Measurements from ENCODE around the gene UROC1.

The UROC1 gene

DNA sequence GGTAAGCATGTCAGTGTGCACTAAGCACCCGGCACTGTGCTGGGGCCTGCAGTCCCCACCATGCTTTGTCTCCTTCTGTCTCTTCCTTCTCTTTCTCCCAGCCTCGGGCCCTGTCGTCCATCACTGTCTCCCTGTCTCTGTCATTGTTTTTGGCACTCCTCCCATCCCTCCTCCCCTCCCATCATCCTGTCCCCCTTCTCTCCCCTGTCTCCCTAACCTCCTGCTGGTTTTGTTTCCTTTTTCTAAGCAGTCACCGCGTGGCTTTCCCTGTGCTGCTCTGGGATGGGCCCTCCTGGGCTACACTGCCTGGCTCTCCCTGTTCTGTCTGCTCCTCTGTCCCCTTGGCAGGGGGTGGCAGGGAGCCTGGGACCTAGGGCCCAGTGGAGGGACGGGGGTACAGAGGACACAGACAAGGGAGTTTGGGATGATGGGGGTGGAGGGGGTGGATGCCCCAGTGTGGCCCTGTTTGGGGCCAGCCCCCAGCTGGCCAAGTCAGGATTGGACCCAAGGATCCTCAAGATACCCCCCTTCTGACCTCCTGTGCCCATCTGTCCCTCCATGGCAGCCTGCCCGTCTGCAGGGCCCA lies 12.1 kb upstream of the UROC1 start:
- H3K4ac ChIP-seq (ENCODE audit: low read depth, low read length): no peak overlapping the region
- no peak for DNase-seq
- WGBS (ENCODE audit: extremely low coverage, insufficient coverage, insufficient read length): no CpG with 5 or more reads among the region's 7 CpGs
- no peak overlapping the region for H3K14ac ChIP-seq (ENCODE audit: low read length)
- no peaks in the 10 kb centered on the region for H3K4me1 ChIP-seq (ENCODE audit: control insufficient read depth in 1 of 2, insufficient read depth in 2 of 2, low read length in 2 of 2)
- no peak overlapping the region for H2BK120ac ChIP-seq (ENCODE audit: insufficient read depth, low read length, poor library complexity)
- no peak overlapping the region for H4K8ac ChIP-seq (ENCODE audit: low read depth, low read length)
- H2BK12ac ChIP-seq (ENCODE audit: low read length): no peak overlapping the region
- H2BK5ac ChIP-seq (ENCODE audit: low read depth, low read length, poor library complexity): no peak overlapping the region
- no peaks in the 10 kb centered on the region for H3K79me2 ChIP-seq (ENCODE audit: control insufficient read depth, insufficient read depth, low read length, poor library complexity)
- H4K91ac ChIP-seq (ENCODE audit: low read depth, low read length): no peak overlapping the region
- H3K23ac ChIP-seq (ENCODE audit: low read length): no peak overlapping the region
- no peak overlapping the region for H2AK5ac ChIP-seq (ENCODE audit: low read length)
- H3K36me3 ChIP-seq (ENCODE audit: control insufficient read depth in 1 of 2, insufficient read depth in 2 of 2, low read length in 2 of 2): no peaks in the 10 kb centered on the region
- H2AFZ ChIP-seq (ENCODE audit: insufficient read depth, low read length, poor library complexity): no peak overlapping the region
- no peak overlapping the region for H4K12ac ChIP-seq (ENCODE audit: low read depth, low read length)
- no peaks in the 10 kb centered on the region for H3K27me3 ChIP-seq (ENCODE audit: insufficient read depth, low read length)
- no peak overlapping the region for H3K18ac ChIP-seq (ENCODE audit: low read length)
- no peak overlapping the region for H3K4me2 ChIP-seq (ENCODE audit: low read length)
- H3K27ac ChIP-seq (ENCODE audit: low read depth, low read length): no peak overlapping the region
- peaks cover 2% of the 10 kb centered on the region for H3K9me3 ChIP-seq (ENCODE audit: insufficient read depth, low read depth, low read length)
- H3K9ac ChIP-seq (ENCODE audit: low read length): no peak overlapping the region
- H3K4me3 ChIP-seq (ENCODE audit: low read depth, low read length): no peak overlapping the region
- H3K79me1 ChIP-seq (ENCODE audit: low read length): no peaks in the 10 kb centered on the region

DNA sequence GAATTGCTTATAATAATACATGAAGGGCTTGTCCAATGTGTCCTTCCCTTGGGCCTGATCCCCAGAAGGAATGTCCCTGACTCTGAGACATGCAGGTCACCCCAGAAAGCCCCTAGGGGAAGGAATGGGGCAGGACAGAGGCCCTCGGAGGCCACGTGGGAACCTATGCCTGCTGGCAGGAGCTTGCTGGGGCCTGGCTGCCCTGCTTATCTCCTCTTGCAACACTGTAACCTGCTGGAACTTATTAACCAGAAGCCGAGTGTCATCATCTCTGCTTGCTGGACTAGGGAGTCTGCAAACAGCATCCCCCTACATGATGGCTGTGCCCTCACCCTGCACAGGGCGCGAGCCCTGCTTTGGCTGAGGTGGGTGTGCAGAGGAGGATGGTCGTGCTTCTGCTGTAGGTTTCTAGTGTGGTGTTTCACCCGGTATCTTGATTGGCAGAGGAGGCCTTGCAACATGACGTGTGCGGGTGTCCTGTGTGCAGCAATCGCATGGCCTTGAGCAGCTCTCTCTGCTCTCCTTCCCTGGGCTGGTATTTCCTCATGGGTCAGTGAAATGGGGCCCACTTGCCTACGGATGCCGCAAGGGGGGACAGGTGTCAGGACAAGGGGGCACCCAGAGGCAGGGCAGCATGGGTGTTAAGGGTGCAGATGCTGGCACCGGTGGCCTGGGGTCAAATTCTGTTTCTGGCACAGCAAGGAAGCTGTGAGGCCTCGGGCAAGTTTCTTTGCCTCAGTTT lies 11.4 kb upstream of the UROC1 start:
- Histone ChIP-seq H2AK5ac (ENCODE audit: low read length) (no peak overlapping the region), H3K4me1 (ENCODE audit: control insufficient read depth in 1 of 2, insufficient read depth in 2 of 2, low read length in 2 of 2) (peaks cover 0 to 4% of the 10 kb centered on the region in 2 experiments), H3K27ac (ENCODE audit: low read depth, low read length) (no peak overlapping the region), H3K4me2 (ENCODE audit: low read length) (no peak overlapping the region), H2BK12ac (ENCODE audit: low read length) (no peak overlapping the region), H4K91ac (ENCODE audit: low read depth, low read length) (no peak overlapping the region), H3K14ac (ENCODE audit: low read length) (no peak overlapping the region), H3K4me3 (ENCODE audit: low read depth, low read length) (no peak overlapping the region), H3K27me3 (ENCODE audit: insufficient read depth, low read length) (peaks cover under 1% of the 10 kb centered on the region), H3K79me1 (ENCODE audit: low read length) (no peaks in the 10 kb centered on the region), H3K36me3 (ENCODE audit: control insufficient read depth in 1 of 2, insufficient read depth in 2 of 2, low read length in 2 of 2) (no peaks in the 10 kb centered on the region), H2BK120ac (ENCODE audit: insufficient read depth, low read length, poor library complexity) (no peak overlapping the region), H3K18ac (ENCODE audit: low read length) (no peak overlapping the region), H3K9me3 (ENCODE audit: insufficient read depth, low read depth, low read length) (no peaks in the 10 kb centered on the region), H4K12ac (ENCODE audit: low read depth, low read length) (no peak overlapping the region), H3K4ac (ENCODE audit: low read depth, low read length) (no peak overlapping the region), H4K8ac (ENCODE audit: low read depth, low read length) (no peak overlapping the region), H3K79me2 (ENCODE audit: control insufficient read depth, insufficient read depth, low read length, poor library complexity) (no peaks in the 10 kb centered on the region), H3K23ac (ENCODE audit: low read length) (no peak overlapping the region), H3K9ac (ENCODE audit: low read length) (no peak overlapping the region), H2BK5ac (ENCODE audit: low read depth, low read length, poor library complexity) (no peak overlapping the region), H2AFZ (ENCODE audit: insufficient read depth, low read length, poor library complexity) (no peak overlapping the region)
- DNase-seq: peak in 1 of 2 donors; percentile 15
- no CpG with 5 or more reads among the region's 14 CpGs for WGBS (ENCODE audit: extremely low coverage, insufficient coverage, insufficient read length)

DNA sequence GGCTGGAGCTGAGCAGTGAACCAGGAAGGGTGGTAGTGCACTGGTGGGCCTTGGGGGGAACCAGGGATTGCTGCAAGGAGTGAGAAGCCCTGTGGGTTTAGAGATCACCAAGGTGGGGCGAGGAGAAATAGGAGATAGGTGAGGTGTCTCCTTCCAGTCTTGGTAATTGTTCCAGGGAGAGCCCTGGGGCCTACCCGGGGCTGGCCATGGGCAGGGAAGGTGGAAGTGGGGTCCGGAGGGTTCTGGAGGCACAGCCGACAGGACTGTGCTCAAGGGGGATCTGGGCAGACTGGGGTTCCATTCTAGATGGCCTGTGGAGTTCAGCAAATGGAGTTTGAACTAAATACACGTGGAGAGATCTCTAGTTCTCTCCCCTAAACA lies 10.8 kb upstream of the UROC1 start:
- no peak for DNase-seq
- Histone ChIP-seq H3K4me1 (ENCODE audit: control insufficient read depth in 1 of 2, insufficient read depth in 2 of 2, low read length in 2 of 2) (peaks cover 0 to 6% of the 10 kb centered on the region in 2 experiments), H2BK12ac (ENCODE audit: low read length) (no peak overlapping the region), H2AFZ (ENCODE audit: insufficient read depth, low read length, poor library complexity) (no peak overlapping the region), H2AK5ac (ENCODE audit: low read length) (no peak overlapping the region), H4K8ac (ENCODE audit: low read depth, low read length) (no peak overlapping the region), H4K91ac (ENCODE audit: low read depth, low read length) (no peak overlapping the region), H3K27ac (ENCODE audit: low read depth, low read length) (no peak overlapping the region), H3K27me3 (ENCODE audit: insufficient read depth, low read length) (peaks cover 6% of the 10 kb centered on the region), H3K4me2 (ENCODE audit: low read length) (no peak overlapping the region), H3K9ac (ENCODE audit: low read length) (no peak overlapping the region), H3K4ac (ENCODE audit: low read depth, low read length) (no peak overlapping the region), H2BK5ac (ENCODE audit: low read depth, low read length, poor library complexity) (no peak overlapping the region), H3K36me3 (ENCODE audit: control insufficient read depth in 1 of 2, insufficient read depth in 2 of 2, low read length in 2 of 2) (no peaks in the 10 kb centered on the region), H3K79me1 (ENCODE audit: low read length) (no peaks in the 10 kb centered on the region), H4K12ac (ENCODE audit: low read depth, low read length) (no peak overlapping the region), H3K23ac (ENCODE audit: low read length) (no peak overlapping the region), H3K79me2 (ENCODE audit: control insufficient read depth, insufficient read depth, low read length, poor library complexity) (no peaks in the 10 kb centered on the region), H3K4me3 (ENCODE audit: low read depth, low read length) (no peak overlapping the region), H3K18ac (ENCODE audit: low read length) (no peak overlapping the region), H3K9me3 (ENCODE audit: insufficient read depth, low read depth, low read length) (no peaks in the 10 kb centered on the region), H2BK120ac (ENCODE audit: insufficient read depth, low read length, poor library complexity) (no peak overlapping the region), H3K14ac (ENCODE audit: low read length) (no peak overlapping the region)
- no CpG with 5 or more reads among the region's 5 CpGs for WGBS (ENCODE audit: extremely low coverage, insufficient coverage, insufficient read length)

DNA sequence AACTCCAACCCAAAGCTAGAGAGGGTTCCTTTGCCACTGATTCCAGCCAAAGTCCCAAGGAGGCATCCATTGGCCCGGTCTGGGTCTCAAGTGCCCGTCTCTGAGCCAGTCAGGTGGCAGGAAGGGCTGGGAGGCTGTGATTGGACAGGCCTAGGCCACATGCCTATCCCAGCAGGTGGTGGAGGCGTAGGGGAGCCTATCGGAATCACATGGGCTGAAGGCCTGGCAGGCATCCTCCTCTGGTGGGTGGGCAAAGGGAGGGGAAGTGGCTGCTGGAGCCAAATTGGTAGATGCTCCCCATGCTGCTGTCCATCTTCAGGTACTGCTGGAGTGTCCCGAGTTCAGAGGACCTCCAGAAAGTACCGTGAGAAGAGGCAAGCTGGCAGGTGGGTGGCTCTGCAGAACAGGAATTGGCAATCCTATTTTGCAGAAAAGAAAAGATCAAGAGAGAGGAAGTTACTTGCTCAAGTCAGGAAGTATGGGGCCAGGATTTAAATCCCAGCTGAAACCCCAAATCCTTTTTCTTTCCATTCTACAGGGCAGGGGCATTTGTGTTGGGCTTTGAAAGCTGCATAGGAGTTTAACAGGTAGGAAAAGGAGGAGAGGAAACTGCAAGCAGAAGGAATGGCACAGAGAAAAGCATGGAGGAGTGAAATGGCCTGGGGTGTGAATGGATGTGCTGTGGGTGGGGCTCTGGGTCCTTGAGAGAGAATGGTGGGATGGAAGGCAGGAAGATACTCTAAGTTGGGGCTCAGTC lies 10.1 kb upstream of the UROC1 start:
- H3K79me1 ChIP-seq (ENCODE audit: low read length): no peaks in the 10 kb centered on the region
- H3K27me3 ChIP-seq (ENCODE audit: insufficient read depth, low read length): peaks cover 12% of the 10 kb centered on the region
- H3K4me3 ChIP-seq (ENCODE audit: low read depth, low read length): no peak overlapping the region
- H2AK5ac ChIP-seq (ENCODE audit: low read length): no peak overlapping the region
- no peaks in the 10 kb centered on the region for H3K79me2 ChIP-seq (ENCODE audit: control insufficient read depth, insufficient read depth, low read length, poor library complexity)
- H3K36me3 ChIP-seq (ENCODE audit: control insufficient read depth in 1 of 2, insufficient read depth in 2 of 2, low read length in 2 of 2): no peaks in the 10 kb centered on the region
- no peak overlapping the region for H4K8ac ChIP-seq (ENCODE audit: low read depth, low read length)
- H3K4me1 ChIP-seq (ENCODE audit: control insufficient read depth in 1 of 2, insufficient read depth in 2 of 2, low read length in 2 of 2): peaks cover 0 to 6% of the 10 kb centered on the region in 2 experiments
- no peak overlapping the region for H4K12ac ChIP-seq (ENCODE audit: low read depth, low read length)
- H3K27ac ChIP-seq (ENCODE audit: low read depth, low read length): no peak overlapping the region
- no peak overlapping the region for H3K4me2 ChIP-seq (ENCODE audit: low read length)
- no peak for DNase-seq
- H3K14ac ChIP-seq (ENCODE audit: low read length): no peak overlapping the region
- H3K9me3 ChIP-seq (ENCODE audit: insufficient read depth, low read depth, low read length): no peaks in the 10 kb centered on the region
- no peak overlapping the region for H3K4ac ChIP-seq (ENCODE audit: low read depth, low read length)
- no peak overlapping the region for H2BK12ac ChIP-seq (ENCODE audit: low read length)
- no peak overlapping the region for H3K23ac ChIP-seq (ENCODE audit: low read length)
- H3K9ac ChIP-seq (ENCODE audit: low read length): no peak overlapping the region
- H4K91ac ChIP-seq (ENCODE audit: low read depth, low read length): no peak overlapping the region
- H2BK120ac ChIP-seq (ENCODE audit: insufficient read depth, low read length, poor library complexity): no peak overlapping the region
- no peak overlapping the region for H2AFZ ChIP-seq (ENCODE audit: insufficient read depth, low read length, poor library complexity)
- H2BK5ac ChIP-seq (ENCODE audit: low read depth, low read length, poor library complexity): no peak overlapping the region
- no peak overlapping the region for H3K18ac ChIP-seq (ENCODE audit: low read length)
- no CpG with 5 or more reads among the region's 6 CpGs for WGBS (ENCODE audit: extremely low coverage, insufficient coverage, insufficient read length)
